Caco-2 (cell line): Measurements from ENCODE around the gene KIAA0930. TPM values are rescaled to one million over a fixed set of nuclear protein-coding genes. Genes with fewer than 3 reads are reported as not detected.

Experiments used
- BruUV-seq: library from RNA; stranded (reverse); fragments of 400-500 nt; replicated peaks from 2 replicates; lab custom pipeline; 2021; lab: Mats Ljungman, UMichigan
- CTCF ChIA-PET: fragments of 300-600 bp; sonication (Branson Sonifier 250); formaldehyde crosslinking; loops from one replicate; lab custom pipeline; 2022; ENCODE audit warnings: antibody characterized with exemption; lab: Charles Lee
- POLR2A ChIA-PET: fragments of 300-600 bp; sonication (Branson Sonifier 250); formaldehyde crosslinking; loops from one replicate; lab custom pipeline; 2022; ENCODE audit warnings: antibody characterized with exemption; lab: Charles Lee
- DNase-seq, 2 experiments: peaks; one replicate each; pipeline versions ENCODE4 v3.0.0 to v3.0.0-alpha.2; 2020 to 2022
- H3K27me3 ChIP-seq: replicated peaks from 2 replicates; pipeline ENCODE4 v1.6.0; 2011; ENCODE audit warnings: low read length; ENCODE audit not compliant: control insufficient read depth, insufficient read depth
- H3K36me3 ChIP-seq: 2 replicates; pipeline ENCODE4 v1.5.1; 2011; ENCODE audit warnings: low read length; ENCODE audit not compliant: control insufficient read depth, insufficient read depth
- H3K4me1 ChIP-seq: fragments of 250-450 bp; sonication (Bioruptor Pico); 2 replicates; pipeline ENCODE4 v1.5.1; 2020; ENCODE audit warnings: mild to moderate bottlenecking
- H3K4me3 ChIP-seq: 2 replicates; pipeline ENCODE4 v1.5.1; 2011; ENCODE audit warnings: low read depth, mild to moderate bottlenecking, control low read depth, low read length
- H3K9me3 ChIP-seq: fragments of 250-450 bp; sonication (Bioruptor Pico); 2 replicates; pipeline ENCODE4 v1.5.1; 2020; ENCODE audit warnings: mild to moderate bottlenecking, moderate library complexity
- H3K27ac Mint-ChIP-seq: one replicate; pipeline ENCODE4 v1.8.0; 2022; ENCODE audit warnings: mixed read lengths; ENCODE audit not compliant: unreplicated experiment
- H3K27me3 Mint-ChIP-seq: one replicate; pipeline ENCODE4 v1.8.0; 2022; ENCODE audit warnings: mixed read lengths; ENCODE audit not compliant: insufficient read depth, unreplicated experiment
- H3K36me3 Mint-ChIP-seq: one replicate; pipeline ENCODE4 v1.8.0; 2022; ENCODE audit warnings: mild to moderate bottlenecking, mixed read lengths; ENCODE audit not compliant: insufficient read depth, unreplicated experiment
- H3K4me1 Mint-ChIP-seq: one replicate; pipeline ENCODE4 v1.8.0; 2022; ENCODE audit warnings: low read depth, mixed read lengths; ENCODE audit not compliant: unreplicated experiment
- H3K4me3 Mint-ChIP-seq: one replicate; pipeline ENCODE4 v1.8.0; 2022; ENCODE audit warnings: mild to moderate bottlenecking, moderate library complexity, mixed read lengths; ENCODE audit not compliant: unreplicated experiment
- H3K9me3 Mint-ChIP-seq: one replicate; pipeline ENCODE4 v1.8.0; 2022; ENCODE audit warnings: mixed read lengths; ENCODE audit not compliant: unreplicated experiment
- CTCF ChIP-seq, 2 experiments: fragments of 200-600 bp in 1 of 2; IDR thresholded peaks; 1 replicate in 1 of 2; 2 replicates in 1 of 2; pipeline versions ENCODE4 v1.5.1 to v1.8.0; 2011 to 2022; ENCODE audit warnings: antibody characterized with exemption in 1 of 2, control low read depth in 1 of 2, inconsistent platforms in 1 of 2, low read depth in 1 of 2, low read length in 1 of 2, mild to moderate bottlenecking in 1 of 2, moderate library complexity in 1 of 2; ENCODE audit not compliant: insufficient read depth in 1 of 2, severe bottlenecking in 1 of 2, unreplicated experiment in 1 of 2
- intact Hi-C: fragments of 100-400 bp; cut with micrococcal nuclease; formaldehyde crosslinking; loops from one replicate; pipeline ENCODE4 v1.10.0; 2022; ENCODE audit not compliant: unreplicated experiment
- total RNA-seq: library from RNA; stranded (reverse); gene quantifications from 2 replicates; pipeline ENCODE4 v1.2.3, GENCODE V29; 2022

The KIAA0930 gene
- total RNA-seq, 1 experiment from 2014 or later, result 34.7 TPM

DNA sequence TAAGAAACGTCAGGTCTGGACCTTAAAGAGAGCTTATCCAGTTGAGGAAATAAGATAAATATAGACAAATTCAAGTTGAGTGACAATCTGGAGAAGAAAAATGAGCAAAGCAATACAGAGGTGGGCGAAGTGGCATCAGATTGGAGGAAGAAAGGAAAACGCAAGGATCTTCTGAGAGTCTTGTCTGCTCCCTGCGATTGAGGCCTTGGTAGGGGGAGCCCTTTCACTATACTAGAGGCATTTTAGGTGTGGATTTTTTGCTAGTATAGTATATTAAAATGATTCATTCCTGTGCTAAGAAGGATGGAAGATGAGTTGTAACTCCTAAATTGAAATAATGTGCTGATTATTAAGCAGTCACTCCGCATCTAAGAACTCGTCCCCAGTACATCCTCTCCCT, 68.9 kb downstream of the KIAA0930 start:
- H3K27me3 Mint-ChIP-seq, result no peaks in the 10 kb centered on the region
- intact Hi-C loops, result no loop called here
- H3K36me3 Mint-ChIP-seq, result peaks cover 95% of the 10 kb centered on the region

DNA sequence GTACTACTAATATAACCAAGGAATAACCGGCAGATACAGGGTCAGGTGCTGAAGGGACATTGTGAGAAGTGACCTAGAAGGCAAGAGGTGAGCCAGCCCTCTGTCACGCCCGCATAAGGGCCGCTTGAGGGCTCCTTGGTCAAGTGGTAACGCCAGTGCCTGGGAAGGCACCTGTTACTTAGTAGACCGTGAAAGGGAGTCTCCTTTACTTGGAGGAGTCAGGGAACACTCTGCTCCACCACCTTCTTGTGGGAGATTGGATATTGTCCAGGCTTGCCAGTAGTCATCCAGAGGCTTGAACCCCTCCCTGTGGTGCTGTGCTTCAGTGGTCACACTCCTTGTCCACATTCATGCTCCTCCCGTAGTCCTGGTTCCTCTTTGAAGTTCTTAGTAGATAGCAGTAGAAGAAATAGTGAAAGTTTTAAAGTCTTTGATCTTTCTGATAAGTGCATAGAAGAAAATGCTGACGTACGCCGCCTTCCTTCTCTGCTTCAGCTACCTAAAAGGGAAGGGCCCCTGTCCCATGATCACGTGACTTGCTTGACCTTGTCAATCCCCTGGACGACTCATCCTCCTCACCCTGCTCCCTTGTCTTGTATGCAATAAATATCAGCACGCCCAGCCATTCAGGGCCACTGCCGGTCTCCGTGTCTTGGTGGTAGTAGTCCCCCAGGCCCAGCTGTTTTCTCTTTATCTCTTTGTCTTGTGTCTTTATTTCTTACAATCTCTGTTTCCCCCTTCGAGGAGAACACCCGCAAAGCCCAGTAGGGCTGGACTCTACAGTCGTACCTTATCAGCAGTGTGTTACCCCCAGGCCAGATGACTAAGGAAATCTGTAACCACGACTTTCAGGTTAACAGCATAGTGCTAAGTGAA, 70.9 kb downstream of the KIAA0930 start:
- CTCF ChIA-PET, result no interaction called here

More for the DNA sequence above, 68.9 kb downstream of the KIAA0930 start:
- H3K4me1 ChIP-seq, result peaks cover 28% of the 10 kb centered on the region
- no peaks in the 10 kb centered on the region for H3K9me3 ChIP-seq
- Mint-ChIP-seq H3K4me1 (peaks cover 22% of the 10 kb centered on the region), H3K4me3 (no peak overlapping the region), H3K9me3 (no peaks in the 10 kb centered on the region), H3K27ac (no peak overlapping the region)
- no peak for DNase-seq
- TF ChIP-seq CTCF (IDR thresholded peaks at IDR 0.05; ENCODE audit: insufficient read depth in 1 of 2, low read depth in 1 of 2, low read length in 1 of 2, severe bottlenecking in 1 of 2, unreplicated experiment in 1 of 2), result no peak
- 0 out of 2 replicates have a peak, but pooled peaks cover 3% of the 10 kb centered on the region for H3K36me3 ChIP-seq
- POLR2A ChIA-PET, result no interaction called here
- CTCF ChIA-PET, result no interaction called here
- BruUV-seq, result no TSS peak
- H3K27me3 ChIP-seq, result no peaks in the 10 kb centered on the region
- H3K4me3 ChIP-seq, result no peak overlapping the region

DNA sequence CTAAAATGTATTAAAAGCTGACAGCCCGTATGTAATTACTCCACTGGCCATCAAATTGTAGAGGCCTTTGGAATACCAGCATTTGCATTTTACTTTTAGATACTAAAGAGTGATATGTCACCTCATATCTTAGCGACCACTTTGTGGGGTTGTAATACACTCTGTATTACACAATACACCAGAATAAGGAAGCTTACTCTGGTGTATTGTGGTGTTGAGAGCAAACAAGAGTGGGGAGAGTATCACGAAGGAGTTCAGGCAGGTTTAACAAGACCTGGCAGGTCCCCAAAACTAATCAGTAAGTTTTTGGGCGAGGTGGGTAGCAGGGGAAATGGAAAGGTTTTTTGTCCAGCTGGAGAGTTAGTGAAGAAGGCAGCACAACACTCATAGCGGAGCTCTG, 73.8 kb downstream of the KIAA0930 start:
- POLR2A ChIA-PET, result no interaction called here
- BruUV-seq, result no TSS peak
- H3K27me3 ChIP-seq, result no peaks in the 10 kb centered on the region
- 0 out of 2 replicates have a peak, but pooled peaks cover 3% of the 10 kb centered on the region for H3K36me3 ChIP-seq
- H3K9me3 Mint-ChIP-seq, result no peaks in the 10 kb centered on the region
- H3K27me3 Mint-ChIP-seq, result no peaks in the 10 kb centered on the region
- no peak overlapping the region for H3K4me3 Mint-ChIP-seq
- DNase-seq, result no peak
- H3K36me3 Mint-ChIP-seq, result peaks cover 79% of the 10 kb centered on the region
- peaks cover 37% of the 10 kb centered on the region for H3K4me1 ChIP-seq
- intact Hi-C loops, result no loop called here
- CTCF ChIA-PET, result no interaction called here
- H3K4me1 Mint-ChIP-seq, result peaks cover 38% of the 10 kb centered on the region
- H3K27ac Mint-ChIP-seq, result no peak overlapping the region
- H3K9me3 ChIP-seq, result no peaks in the 10 kb centered on the region
- H3K4me3 ChIP-seq, result no peak overlapping the region
- no peak for TF ChIP-seq CTCF (IDR thresholded peaks at IDR 0.05; ENCODE audit: insufficient read depth in 1 of 2, low read depth in 1 of 2, low read length in 1 of 2, severe bottlenecking in 1 of 2, unreplicated experiment in 1 of 2)

More for the DNA sequence above, 70.9 kb downstream of the KIAA0930 start:
- BruUV-seq, result TSS peak; percentile 85
- 0 out of 2 replicates have a peak, but pooled peaks cover 3% of the 10 kb centered on the region for H3K36me3 ChIP-seq
- H3K27me3 ChIP-seq, result no peaks in the 10 kb centered on the region
- H3K4me3 Mint-ChIP-seq, result peak overlapping the region; percentile 1
- no peaks in the 10 kb centered on the region for H3K9me3 Mint-ChIP-seq
- POLR2A ChIA-PET, result no interaction called here
- no peak for TF ChIP-seq CTCF (IDR thresholded peaks at IDR 0.05; ENCODE audit: insufficient read depth in 1 of 2, low read depth in 1 of 2, low read length in 1 of 2, severe bottlenecking in 1 of 2, unreplicated experiment in 1 of 2)
- peaks cover 88% of the 10 kb centered on the region for H3K36me3 Mint-ChIP-seq
- H3K4me3 ChIP-seq, result no peak overlapping the region
- peaks cover 30% of the 10 kb centered on the region for H3K4me1 Mint-ChIP-seq
- intact Hi-C loops, result no loop called here
- peaks cover 37% of the 10 kb centered on the region for H3K4me1 ChIP-seq
- peak overlapping the region; percentile 71 for H3K27ac Mint-ChIP-seq
- no peaks in the 10 kb centered on the region for H3K27me3 Mint-ChIP-seq
- no peaks in the 10 kb centered on the region for H3K9me3 ChIP-seq
- peak; percentile 59 to 82 for DNase-seq
